Endothelial cell of umbilical vein (primary cell): ENCODE data around the gene SOD3. TPM values are rescaled to one million over a fixed set of nuclear protein-coding genes. Genes with fewer than 3 reads are reported as not detected.

Source experiments
- BruUV-seq: library from RNA; stranded (reverse); fragments of 400-500 nt; replicated peaks from 2 replicates; lab custom pipeline; 2021; lab: Mats Ljungman, UMichigan
- CTCF ChIA-PET: fragments of 300-600, 350-600 bp; sonication (Branson Sonifier 250); formaldehyde crosslinking; loops from one replicate; lab custom pipeline; 2021; ENCODE audit warnings: antibody characterized with exemption, inconsistent platforms; lab: Charles Lee
- POLR2A ChIA-PET: fragments of 300-600, 350-600 bp; sonication (Branson Sonifier 250); formaldehyde crosslinking; loops from one replicate; lab custom pipeline; 2021; ENCODE audit warnings: antibody characterized with exemption, inconsistent platforms; lab: Charles Lee
- DNase-seq: peaks from one replicate; pipeline ENCODE4 v3.0.0-alpha.2; 2011; ENCODE audit warnings: low read depth, low spot score
- FAIRE-seq: peaks from 2 replicates; lab custom pipeline; 2011; peaks lifted over from hg19 to GRCh38; lab: Jason Lieb, UNC
- H2AFZ ChIP-seq: 2 replicates; pipeline ENCODE4 v1.6.0; 2012; ENCODE audit warnings: low read depth, low read length, control low read depth, inconsistent platforms
- H3K27ac ChIP-seq: 2 replicates; pipeline ENCODE4 v1.5.1; 2011; ENCODE audit warnings: low read depth, mild to moderate bottlenecking, control low read depth, low read length, moderate library complexity; ENCODE audit not compliant: insufficient read depth
- H3K27me3 ChIP-seq, 2 experiments: 2 replicates each; pipeline versions ENCODE4 v1.6.0 to v1.6.1; 2011; ENCODE audit warnings: low read length in 2 of 2, mixed read lengths in 1 of 2; ENCODE audit not compliant: control insufficient read depth in 2 of 2, insufficient read depth in 2 of 2
- H3K36me3 ChIP-seq, 2 experiments: 2 replicates in 1 of 2; 3 replicates in 1 of 2; pipeline ENCODE4 v1.5.1; 2011; ENCODE audit warnings: low read length in 2 of 2, mild to moderate bottlenecking in 1 of 2, moderate library complexity in 1 of 2; ENCODE audit not compliant: control insufficient read depth in 2 of 2, insufficient read depth in 2 of 2; ENCODE audit errors: extremely low read depth in 1 of 2
- H3K4me1 ChIP-seq: 3 replicates; pipeline ENCODE4 v1.5.1; 2011; ENCODE audit warnings: mild to moderate bottlenecking, low read length; ENCODE audit not compliant: control insufficient read depth, insufficient read depth; ENCODE audit errors: extremely low read depth
- H3K4me2 ChIP-seq: 2 replicates; pipeline ENCODE4 v1.6.1; 2011; ENCODE audit warnings: low read length, control low read depth, mixed read lengths; ENCODE audit not compliant: insufficient read depth
- H3K4me3 ChIP-seq, 3 experiments: fragments of 200-600 bp in 1 of 3; sonication (generic), shearing (Covaris generic) in 1 of 3; replicated peaks in 1 of 3; 2 replicates each; pipeline ENCODE4 v1.5.1; 2011 to 2016; ENCODE audit warnings: control low read depth in 3 of 3, low read length in 3 of 3, mild to moderate bottlenecking in 2 of 3, inconsistent platforms in 1 of 3, low read depth in 1 of 3, moderate library complexity in 1 of 3; ENCODE audit not compliant: insufficient read depth in 1 of 3
- H3K79me2 ChIP-seq: 2 replicates; pipeline ENCODE4 v1.6.0; 2012; ENCODE audit warnings: low read length, inconsistent platforms; ENCODE audit not compliant: control insufficient read depth, insufficient read depth
- H3K9ac ChIP-seq: replicated peaks from 2 replicates; pipeline ENCODE3; 2011; ENCODE audit warnings: low read length, control low read depth; ENCODE audit not compliant: insufficient read depth; ENCODE audit errors: extremely low read depth
- H3K9me1 ChIP-seq: replicated peaks from 3 replicates; pipeline ENCODE4 v1.6.0; 2011; ENCODE audit warnings: mild to moderate bottlenecking, low read length; ENCODE audit not compliant: control insufficient read depth, insufficient read depth; ENCODE audit errors: extremely low read depth
- H3K9me3 ChIP-seq: replicated peaks from 2 replicates; pipeline ENCODE4 v1.5.1; 2012; ENCODE audit warnings: low read length, inconsistent platforms; ENCODE audit not compliant: control insufficient read depth, insufficient read depth
- H4K20me1 ChIP-seq: replicated peaks from 2 replicates; pipeline ENCODE3; 2011; ENCODE audit warnings: mild to moderate bottlenecking, low read length; ENCODE audit not compliant: control insufficient read depth, insufficient read depth; ENCODE audit errors: extremely low read depth
- FOS ChIP-seq: IDR thresholded peaks from 2 replicates; pipeline ENCODE4 v1.6.1; 2011; ENCODE audit warnings: mild to moderate bottlenecking, low read length, moderate library complexity, borderline replicate concordance; ENCODE audit not compliant: insufficient read depth
- GATA2 ChIP-seq: IDR thresholded peaks from 2 replicates; pipeline ENCODE4 v1.7.0; 2011; ENCODE audit warnings: low read depth, mild to moderate bottlenecking, moderate library complexity, mixed read lengths, low read length; ENCODE audit not compliant: insufficient read length, insufficient read depth
- JUN ChIP-seq: IDR thresholded peaks from 2 replicates; pipeline ENCODE4 v1.6.1; 2011; ENCODE audit warnings: borderline replicate concordance, low read depth; ENCODE audit not compliant: insufficient read length, insufficient read depth
- MAX ChIP-seq: IDR thresholded peaks from 2 replicates; pipeline ENCODE4 v1.6.1; 2011; ENCODE audit not compliant: insufficient read depth, insufficient read length
- POLR2A ChIP-seq: IDR thresholded peaks from 2 replicates; pipeline ENCODE4 v1.6.1; 2012; ENCODE audit warnings: low read depth, mild to moderate bottlenecking, control low read depth, low read length
- POLR2AphosphoS5 ChIP-seq: IDR thresholded peaks from 2 replicates; pipeline ENCODE4 v1.6.1; 2012; ENCODE audit warnings: low read depth, mild to moderate bottlenecking, control low read depth, low read length, moderate library complexity; ENCODE audit not compliant: insufficient read depth
- dilution Hi-C: fragments of 300-500 bp; cut with MboI; formaldehyde crosslinking; loops from one replicate; pipeline ENCODE4 v1.15.0; 2019; ENCODE audit warnings: low sequenced_read_pairs; ENCODE audit not compliant: extremely low pct_ligation_motif_present
- intact Hi-C: fragments of 100-400 bp; cut with micrococcal nuclease; formaldehyde crosslinking; loops from one replicate; pipeline ENCODE4 v1.10.0; 2022
- polyA plus RNA-seq, 4 experiments: library from polyadenylated mRNA; depleted of rRNA in 3 of 4; stranded (reverse) in 3 of 4; unstranded in 1 of 4; fragments of >200 nt; gene quantifications; 2 replicates each; pipeline versions ENCODE4 v1.2.1 to v1.2.3, GENCODE V29; 2011 to 2012; ENCODE audit warnings: missing spikeins in 1 of 4
- total RNA-seq: library from RNA; stranded (reverse); gene quantifications from 2 replicates; pipeline ENCODE4 v1.2.3, GENCODE V29; 2021

SOD3 gene
- total and polyA plus RNA-seq, 2 donors (not counting 3 experiments of a cell fraction or from before 2014, with no cell fraction given), result not detected

DNA sequence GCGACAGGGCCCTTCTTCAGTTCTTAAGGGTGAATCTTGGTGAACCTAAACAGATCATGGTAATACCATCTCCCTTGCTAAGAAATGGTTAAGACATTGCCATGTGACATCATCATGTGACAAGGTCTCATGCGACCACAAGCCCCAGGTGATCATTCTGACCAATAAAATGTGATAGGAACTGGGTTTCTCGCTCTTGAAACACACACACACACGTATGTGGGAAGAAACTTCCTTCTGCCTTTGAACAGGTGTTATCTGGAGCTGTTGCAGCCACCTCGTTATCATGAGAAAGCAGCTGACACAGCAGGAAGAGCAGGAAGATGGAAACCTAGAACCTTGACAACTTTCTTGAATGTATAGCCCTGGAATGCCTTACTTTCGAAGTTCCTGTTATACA, 10.2 kb downstream of the SOD3 start:
- Histone ChIP-seq H3K27ac (no peak overlapping the region), H3K27me3 (peaks cover 19 to 20% of the 10 kb centered on the region in 2 experiments), H4K20me1 (no peaks in the 10 kb centered on the region), H2AFZ (no peak overlapping the region), H3K4me3 (no peak overlapping the region), H3K4me1 (no peaks in the 10 kb centered on the region), H3K9me3 (no peaks in the 10 kb centered on the region), H3K9ac (no peak overlapping the region), H3K79me2 (no peaks in the 10 kb centered on the region), H3K36me3 (no peaks in the 10 kb centered on the region), H3K4me2 (no peak overlapping the region), H3K9me1 (no peaks in the 10 kb centered on the region)
- ChIA-PET POLR2A (no interaction called here), CTCF (interaction anchor here (1.5 kb wide), 1 partner anchor 10 kb away, joined by 3 read pairs; the partner anchor contains the start of gene SOD3)
- TF ChIP-seq POLR2AphosphoS5, result no peak
- no peak for FAIRE-seq
- no peak for DNase-seq
- BruUV-seq, result no TSS peak
- intact Hi-C loops (no loop called here), dilution Hi-C loops (no loop called here)

GRCh38 chr4:24806206-24806990, 11.0 kb downstream of the SOD3 start:
- H3K9me1 ChIP-seq, result no peaks in the 10 kb centered on the region
- FAIRE-seq (no peak), DNase-seq (no peak)
- intact Hi-C loops (no loop called here), dilution Hi-C loops (no loop called here)
- H3K27ac ChIP-seq, result no peak overlapping the region
- no TSS peak for BruUV-seq
- H3K36me3 ChIP-seq, result no peaks in the 10 kb centered on the region
- H3K9ac ChIP-seq, result no peak overlapping the region
- H3K79me2 ChIP-seq, result no peaks in the 10 kb centered on the region
- H3K27me3 ChIP-seq, result peaks cover 11 to 12% of the 10 kb centered on the region in 2 experiments
- H3K4me1 ChIP-seq, result no peaks in the 10 kb centered on the region
- H2AFZ ChIP-seq, result no peak overlapping the region
- TF ChIP-seq POLR2AphosphoS5 (no peak), JUN (no peak), GATA2 (no peak), FOS (no peak), POLR2A (no peak), MAX (no peak)
- H4K20me1 ChIP-seq, result no peaks in the 10 kb centered on the region
- no peak overlapping the region for H3K4me2 ChIP-seq
- ChIA-PET CTCF (no interaction called here), POLR2A (no interaction called here)
- no peak overlapping the region for H3K4me3 ChIP-seq
- H3K9me3 ChIP-seq, result no peaks in the 10 kb centered on the region
